Liver (tissue), 3 donors: Measurements from ENCODE around the gene RBM38.

Source experiments
- CTCF ChIP-seq: fragments of 150-350 bp; IDR thresholded peaks from 2 replicates; pipeline ENCODE4 v1.5.1; 2017; ENCODE audit warnings: improper control_type of control experiment, low read depth, low read length; ENCODE audit not compliant: missing input control
- RAD21 ChIP-seq, 2 donors: IDR thresholded peaks; 2 replicates each; pipeline ENCODE4 v1.6.1; 2016; ENCODE audit warnings: antibody characterized with exemption in 2 of 2, mild to moderate bottlenecking in 2 of 2
- REST ChIP-seq: IDR thresholded peaks from 2 replicates; pipeline ENCODE4 v1.6.1; 2016; ENCODE audit warnings: antibody characterized with exemption, mild to moderate bottlenecking
- TAF1 ChIP-seq: conservative IDR thresholded peaks from 2 replicates; pipeline ENCODE4 v1.6.1; 2016; ENCODE audit warnings: antibody characterized with exemption, mild to moderate bottlenecking
- YY1 ChIP-seq: IDR thresholded peaks from 2 replicates; pipeline ENCODE4 v1.6.1; 2016; ENCODE audit warnings: antibody characterized with exemption, mild to moderate bottlenecking
- donor health status: healthy.
- donor health status: healthy.

GRCh38 chr20:57435105-57435497 is 43.9 kb downstream of the RBM38 start:
- TF ChIP-seq CTCF (no peak), REST (no peak), TAF1 (no peak), RAD21 (IDR thresholded peaks at IDR 0.05) (no peak), YY1 (no peak)
